Activated effector memory CD4-positive, alpha-beta T cell treated with anti-CD3 and anti-CD28 coated beads, Interleukin-2, amount 50 U/mL, for 16 hours (primary cell): ENCODE results near the gene HEMK1.

Experiments
- DNase-seq: peaks from one replicate; pipeline ENCODE4 v3.0.0-alpha.2; 2020

Gene HEMK1

GRCh38 chr3:50617096-50617791 is 47.9 kb downstream of the HEMK1 start, which contains the start of gene MAPKAPK3:
Gene MAPKAPK3 (plus strand): TSS chr3:50617151. CDS start chr3:50617566, 415 bp downstream.
- DNase-seq, result peak; percentile 79

GRCh38 chr3:50617911-50618481 is 48.7 kb downstream of the HEMK1 start:
- peak; percentile 69 for DNase-seq

DNA sequence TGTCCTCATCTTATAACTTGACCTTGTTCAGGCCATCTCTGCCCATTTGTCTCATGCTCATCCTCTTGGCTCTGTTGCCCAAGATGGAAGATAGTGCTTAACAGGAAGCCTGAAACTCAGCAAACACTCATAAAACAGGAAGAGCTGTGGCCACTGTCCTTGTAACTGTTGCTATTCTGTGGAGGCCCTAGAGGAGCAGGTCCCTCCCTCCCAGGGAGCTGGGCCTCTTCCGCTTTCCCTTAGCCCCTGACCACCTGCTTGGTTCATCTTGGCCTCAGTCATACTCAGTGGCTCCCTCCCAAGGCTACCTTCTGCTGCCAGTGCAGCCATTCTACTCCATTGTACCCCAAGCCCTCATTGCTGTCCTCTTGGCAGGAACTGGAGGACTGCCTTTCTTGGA is 51.1 kb downstream of the HEMK1 start:
- no peak for DNase-seq

GRCh38 chr3:50620820-50621219 is 51.5 kb downstream of the HEMK1 start:
- DNase-seq, result no peak

- no peak for DNase-seq
These were observed 53.6 kb downstream of the HEMK1 start for GRCh38 chr3:50622881-50623280.

GRCh38 chr3:50623840-50624474 is 54.6 kb downstream of the HEMK1 start:
- peak; percentile 82 for DNase-seq

DNA sequence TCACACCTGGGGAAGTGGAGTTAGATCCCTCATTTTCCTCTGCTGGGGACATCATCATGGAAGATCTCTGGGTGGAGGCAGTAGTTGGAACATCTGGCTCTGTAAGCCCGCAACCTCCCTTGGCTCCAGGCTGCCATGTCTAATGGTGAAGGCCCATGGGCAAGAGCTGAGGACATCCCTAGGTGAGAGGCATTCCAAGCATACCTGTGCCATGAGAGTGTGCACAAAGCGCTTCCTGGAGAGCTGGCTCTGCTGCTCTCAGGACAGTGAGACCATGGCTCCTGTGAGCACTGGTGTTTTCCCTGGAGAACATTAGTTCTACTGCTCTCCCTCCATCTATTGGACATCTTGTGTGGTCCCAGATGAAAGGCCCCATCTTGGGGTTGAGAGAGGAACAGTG is 55.3 kb downstream of the HEMK1 start:
- DNase-seq, result no peak

DNA sequence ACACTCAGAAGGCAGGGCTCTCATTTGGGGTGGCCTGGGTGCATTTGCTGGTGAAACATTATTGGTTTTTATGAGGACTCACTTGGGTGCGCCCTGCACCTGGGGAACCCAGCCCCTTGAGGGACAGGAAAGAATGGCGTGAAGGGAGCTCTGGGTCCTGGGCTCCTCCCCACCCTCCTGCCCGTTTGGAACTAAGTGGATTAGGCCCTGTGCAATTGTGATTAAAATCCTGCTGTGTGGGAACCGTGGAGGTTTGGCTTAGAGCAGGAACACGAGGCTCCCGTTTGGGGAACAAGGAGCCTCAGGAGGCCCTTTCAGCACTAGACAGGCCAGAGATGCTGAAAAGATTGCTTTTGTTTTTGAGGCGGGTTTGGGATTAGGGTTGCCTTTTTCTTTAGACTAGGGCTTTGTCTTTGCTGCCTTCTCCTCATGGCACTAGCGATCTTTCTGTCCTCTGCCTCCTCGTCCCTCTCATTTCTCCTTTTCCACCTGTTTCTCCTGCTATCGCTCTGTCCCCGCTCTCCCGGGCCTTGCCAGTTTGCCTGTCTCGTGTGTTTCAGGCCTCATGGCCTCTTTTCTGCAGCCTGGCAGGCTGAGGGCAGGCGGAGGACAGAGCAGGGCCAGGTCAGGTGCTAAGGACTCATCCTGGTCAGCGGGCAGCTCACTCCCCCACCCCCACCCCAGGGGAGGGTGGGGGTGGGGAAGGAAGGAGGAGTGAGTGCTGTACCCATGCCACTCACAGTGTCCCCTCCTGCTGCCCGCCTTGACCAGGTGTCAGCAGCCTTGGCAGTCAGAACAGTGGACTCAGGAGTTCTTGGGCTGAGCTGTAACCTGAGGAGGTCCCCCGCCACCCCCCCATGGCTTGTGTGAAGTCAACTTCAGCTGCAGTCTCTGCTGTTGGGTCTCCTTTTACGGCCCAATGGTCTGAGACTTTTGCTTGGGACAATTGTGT is 56.2 kb downstream of the HEMK1 start:
- DNase-seq, result no peak

- no peak for DNase-seq
These were observed 57.1 kb downstream of the HEMK1 start for GRCh38 chr3:50626401-50626800.

GRCh38 chr3:50627407-50628051 is 58.2 kb downstream of the HEMK1 start:
- DNase-seq, result no peak

DNA sequence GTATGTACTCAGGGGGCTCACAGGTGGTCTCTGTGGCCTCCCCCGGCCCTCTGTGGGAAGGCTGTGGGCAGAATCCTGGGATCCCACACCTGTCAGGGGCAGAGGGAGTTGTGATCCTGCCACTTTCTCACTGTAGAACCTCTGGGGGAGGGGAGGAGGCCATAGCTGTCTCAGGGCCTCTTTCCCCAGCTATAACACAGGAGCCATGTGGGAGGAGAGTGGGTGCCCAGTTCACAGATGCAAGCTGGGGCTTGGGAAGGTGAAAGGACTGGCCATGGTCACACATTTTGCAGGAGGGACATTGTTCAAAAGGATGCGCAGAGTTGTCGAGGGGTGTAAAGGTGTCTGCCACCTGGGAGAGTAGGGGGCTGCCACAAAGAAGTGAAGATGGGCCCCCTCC is 59.3 kb downstream of the HEMK1 start:
- DNase-seq, result no peak

GRCh38 chr3:50630394-50630793 is 61.1 kb downstream of the HEMK1 start:
- DNase-seq, result no peak

DNA sequence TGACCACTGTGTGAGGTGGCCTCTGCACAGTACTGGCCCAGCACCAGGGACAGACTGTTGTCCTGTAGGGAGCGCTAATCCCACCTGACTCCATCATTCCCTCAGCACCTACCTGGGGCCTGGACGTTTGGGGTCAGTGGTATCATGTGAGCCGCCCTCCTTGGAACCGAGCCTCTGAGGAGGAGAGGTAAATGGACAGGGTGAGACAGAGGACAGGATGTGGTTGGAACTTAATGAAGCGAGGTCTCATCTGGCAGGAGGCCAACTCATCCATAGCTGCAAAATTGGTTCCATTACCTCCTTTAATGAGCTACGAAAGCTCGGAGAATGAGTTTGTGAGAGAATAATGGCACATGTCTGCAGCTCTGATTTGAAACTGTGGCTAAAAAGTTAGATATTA is 61.6 kb downstream of the HEMK1 start:
- no peak for DNase-seq

- DNase-seq, result no peak
These were observed 63.1 kb downstream of the HEMK1 start for GRCh38 chr3:50632450-50632849.

GRCh38 chr3:50633230-50633790 is 64.0 kb downstream of the HEMK1 start:
- DNase-seq, result no peak

GRCh38 chr3:50635066-50635465 is 65.7 kb downstream of the HEMK1 start:
- no peak for DNase-seq

DNA sequence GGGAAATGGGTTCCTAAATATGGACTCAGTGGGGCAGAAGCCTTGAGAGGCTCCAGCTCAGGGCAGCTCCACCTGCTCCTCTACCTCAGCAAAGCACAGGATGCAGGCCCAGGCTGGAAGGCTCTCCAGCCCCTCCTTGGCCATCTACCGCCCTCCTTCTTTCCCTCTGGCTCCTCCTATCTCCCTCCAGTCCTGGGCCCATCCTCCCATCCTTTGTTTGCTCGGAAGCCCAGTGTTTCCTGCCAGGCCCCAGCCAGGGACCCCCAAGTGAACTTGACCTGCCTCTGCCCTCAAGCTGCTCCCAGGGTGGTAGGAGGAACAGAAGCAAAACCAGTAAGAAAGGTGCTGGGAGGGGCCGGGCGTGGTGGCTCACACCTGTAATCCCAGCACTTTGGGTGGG is 67.7 kb downstream of the HEMK1 start:
- no peak for DNase-seq

GRCh38 chr3:50637945-50638344 is 68.6 kb downstream of the HEMK1 start:
- no peak for DNase-seq

GRCh38 chr3:50639055-50639494 is 69.8 kb downstream of the HEMK1 start:
- no peak for DNase-seq

DNA sequence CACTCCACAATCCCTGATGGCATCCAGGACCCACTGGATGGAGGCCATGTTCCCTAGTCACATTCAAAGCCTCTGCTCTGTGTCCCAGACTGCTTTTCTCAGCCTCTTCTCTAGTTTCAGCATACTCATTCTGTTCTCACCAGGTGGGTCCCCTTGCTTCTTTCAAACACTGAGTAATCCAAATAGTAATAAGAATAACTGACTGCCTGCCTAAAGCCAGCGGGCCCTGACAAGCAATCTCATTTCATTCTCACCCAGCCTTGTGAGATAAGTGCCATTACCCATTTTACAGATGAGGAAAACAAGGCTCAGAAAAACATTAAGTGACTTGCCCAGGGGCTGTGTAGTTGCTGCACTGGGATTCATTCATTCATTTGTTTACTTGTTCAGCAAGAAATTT is 73.1 kb downstream of the HEMK1 start:
- DNase-seq, result no peak

DNA sequence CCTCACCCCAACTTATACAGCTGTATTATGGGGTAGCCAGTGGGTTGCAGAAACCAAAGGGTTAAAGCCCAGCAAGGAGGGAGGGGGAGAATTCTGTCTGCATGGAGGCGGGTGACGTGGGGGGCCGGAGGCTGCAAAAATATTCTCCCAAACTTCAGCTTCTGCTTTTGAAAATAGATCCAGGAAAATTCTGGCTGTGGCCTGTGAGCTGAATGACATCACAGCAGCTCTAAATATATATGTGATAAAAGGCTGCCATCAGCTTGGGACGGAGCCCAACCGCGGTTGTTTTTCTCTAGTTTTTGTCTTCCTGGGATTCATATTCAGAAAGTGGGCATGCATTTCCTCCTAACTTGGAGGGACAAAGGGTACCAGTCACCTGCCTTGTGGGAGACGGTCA is 75.2 kb downstream of the HEMK1 start:
- no peak for DNase-seq

DNA sequence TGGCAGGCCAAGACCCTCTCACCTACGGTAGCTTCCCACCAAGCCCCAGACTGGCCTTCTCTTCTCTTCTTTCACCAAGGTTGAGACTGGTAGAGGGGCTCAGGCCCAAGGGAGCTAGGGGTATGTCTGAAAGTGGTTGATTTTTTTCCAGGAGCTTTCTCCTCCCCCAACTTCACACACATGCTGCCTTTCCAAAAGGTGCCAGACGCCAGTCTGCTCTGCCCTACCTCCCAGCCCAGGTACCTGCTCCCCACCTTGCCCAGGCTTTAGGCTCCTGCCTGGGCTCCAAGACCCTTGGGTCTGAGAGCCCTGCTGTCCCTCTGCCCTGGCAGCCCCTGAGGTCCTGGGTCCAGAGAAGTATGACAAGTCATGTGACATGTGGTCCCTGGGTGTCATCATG is 76.1 kb downstream of the HEMK1 start:
- DNase-seq, result no peak
